Activated naive CD4-positive, alpha-beta T cell (primary cell): ENCODE measurements around the gene CREB3L2.

ENCODE experiments used
- DNase-seq, 4 experiments: peaks; one replicate each; lab custom pipeline; 2025; lab: John Stamatoyannopoulos, UW

Gene CREB3L2

GRCh38 chr7:137871170-137871915 is 130.5 kb downstream of the CREB3L2 start:
- DNase-seq, result no peak

GRCh38 chr7:137870684-137871083 is 131.2 kb downstream of the CREB3L2 start:
- DNase-seq, result no peak

DNA sequence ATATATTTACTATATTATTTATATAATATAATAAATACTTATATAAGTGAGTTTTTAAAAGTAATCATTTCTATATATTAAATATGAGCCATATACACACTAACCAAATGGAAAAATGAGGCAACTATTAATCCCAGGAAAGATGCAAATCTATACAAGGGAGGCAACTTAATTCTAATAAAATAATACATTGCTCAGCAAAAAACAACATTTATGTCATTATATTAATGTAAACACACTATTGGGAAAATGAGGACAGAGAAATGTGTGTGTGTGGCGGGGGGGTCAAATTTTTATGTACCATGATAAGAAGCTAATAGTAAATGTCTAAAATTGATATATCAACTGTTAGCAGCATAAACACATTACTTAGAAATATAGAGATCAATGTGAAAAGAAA is 131.8 kb downstream of the CREB3L2 start:
- no peak for DNase-seq

DNA sequence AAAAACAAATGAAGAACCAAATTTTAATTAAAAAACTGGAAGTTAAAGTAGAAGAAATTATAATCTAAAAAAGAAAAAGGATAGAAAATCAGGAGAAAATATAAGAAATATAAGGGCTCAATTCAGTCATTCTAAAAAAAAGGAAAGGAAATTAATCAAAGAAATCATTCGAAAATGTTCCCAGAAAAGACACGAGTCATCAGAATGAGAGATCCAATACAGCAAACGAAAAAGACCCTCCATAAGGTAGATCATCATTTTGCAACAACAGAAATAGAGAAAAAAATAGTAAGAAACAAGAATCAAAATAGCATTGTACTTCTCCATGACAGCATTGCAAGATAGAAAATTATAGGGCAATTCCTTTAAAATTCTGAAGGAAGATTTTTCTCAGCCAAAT is 132.6 kb downstream of the CREB3L2 start:
- no peak for DNase-seq

DNA sequence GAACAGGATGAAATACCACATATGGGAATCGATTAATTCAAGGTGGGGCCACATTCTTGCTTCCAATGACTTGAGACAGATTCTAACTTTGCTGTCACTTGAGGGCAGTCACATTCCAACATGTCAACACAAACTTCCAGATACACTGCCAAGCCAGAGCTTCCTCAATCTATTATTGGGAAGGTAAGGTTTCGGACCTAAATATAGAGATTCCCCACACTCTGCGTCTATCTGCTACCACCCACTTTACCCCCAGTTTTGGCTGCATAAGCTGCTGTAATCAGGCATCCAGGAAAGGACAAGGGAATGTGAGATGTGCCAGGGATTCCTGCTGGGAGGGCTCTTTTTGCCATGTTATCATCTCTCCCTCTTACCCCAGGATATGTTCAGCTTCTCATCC is 134.6 kb downstream of the CREB3L2 start:
- DNase-seq, result no peak

DNA sequence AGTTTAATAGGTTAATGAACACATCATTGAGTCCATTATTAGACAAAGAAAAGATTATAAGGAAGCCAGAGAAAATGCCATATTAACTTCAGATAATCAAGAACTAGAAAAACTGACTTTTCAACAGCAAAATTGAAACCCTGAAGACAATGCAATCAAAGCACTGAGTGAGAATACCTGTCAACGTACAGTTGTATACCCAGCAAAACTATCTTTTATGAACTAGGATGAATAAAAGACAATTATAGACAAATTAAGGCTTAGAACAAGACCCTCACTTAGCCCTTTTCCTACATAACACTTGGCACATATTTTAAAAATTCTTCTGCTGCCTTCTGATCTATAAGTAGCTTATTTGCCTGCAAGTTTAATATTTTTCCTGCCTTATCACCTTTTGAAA is 136.1 kb downstream of the CREB3L2 start:
- no peak for DNase-seq

DNA sequence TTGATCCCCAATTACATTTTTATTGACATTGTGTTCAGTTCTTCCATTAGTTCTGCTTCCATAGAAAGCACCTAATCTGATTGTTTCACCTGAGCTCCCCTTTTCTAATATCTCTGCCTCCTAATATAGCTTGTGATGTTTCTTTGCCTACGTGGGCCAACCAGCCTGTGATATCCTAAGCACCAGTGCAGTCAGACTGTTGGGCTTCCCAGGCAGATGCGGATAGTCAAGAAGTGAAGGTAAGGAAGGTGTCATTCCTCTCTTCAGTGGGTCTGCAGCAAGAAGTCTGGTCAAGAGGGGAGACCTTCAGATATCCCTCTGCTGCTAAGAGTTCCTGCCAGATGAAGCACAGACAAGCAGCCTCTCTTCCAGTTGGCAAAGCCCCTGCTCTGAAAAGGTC is 138.9 kb downstream of the CREB3L2 start:
- DNase-seq, result no peak

- DNase-seq, result no peak
These were observed 139.5 kb downstream of the CREB3L2 start for GRCh38 chr7:137862358-137862757.

GRCh38 chr7:137860542-137860941 is 141.3 kb downstream of the CREB3L2 start:
- no peak for DNase-seq

- DNase-seq, result no peak
These were observed 148.8 kb downstream of the CREB3L2 start for GRCh38 chr7:137853053-137853452.

DNA sequence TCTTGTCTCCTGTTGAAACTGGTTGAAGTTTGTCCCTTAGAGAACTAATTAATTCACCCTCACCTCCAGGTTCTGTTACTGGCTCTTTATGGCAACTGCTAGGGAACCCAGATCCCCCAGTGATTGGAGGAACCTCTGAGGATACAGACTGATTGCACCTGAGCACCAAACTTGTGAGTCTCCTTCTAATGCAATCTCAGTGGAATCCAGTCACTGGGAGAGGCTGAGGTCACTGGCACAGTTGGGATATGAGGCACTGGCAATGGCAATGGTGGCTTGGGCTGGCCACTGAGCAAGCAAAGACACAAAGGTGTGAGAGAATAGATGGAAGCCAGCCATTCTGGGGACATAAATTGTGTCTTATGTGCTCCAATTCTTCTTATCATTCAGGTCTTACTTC is 149.8 kb downstream of the CREB3L2 start:
- no peak for DNase-seq

DNA sequence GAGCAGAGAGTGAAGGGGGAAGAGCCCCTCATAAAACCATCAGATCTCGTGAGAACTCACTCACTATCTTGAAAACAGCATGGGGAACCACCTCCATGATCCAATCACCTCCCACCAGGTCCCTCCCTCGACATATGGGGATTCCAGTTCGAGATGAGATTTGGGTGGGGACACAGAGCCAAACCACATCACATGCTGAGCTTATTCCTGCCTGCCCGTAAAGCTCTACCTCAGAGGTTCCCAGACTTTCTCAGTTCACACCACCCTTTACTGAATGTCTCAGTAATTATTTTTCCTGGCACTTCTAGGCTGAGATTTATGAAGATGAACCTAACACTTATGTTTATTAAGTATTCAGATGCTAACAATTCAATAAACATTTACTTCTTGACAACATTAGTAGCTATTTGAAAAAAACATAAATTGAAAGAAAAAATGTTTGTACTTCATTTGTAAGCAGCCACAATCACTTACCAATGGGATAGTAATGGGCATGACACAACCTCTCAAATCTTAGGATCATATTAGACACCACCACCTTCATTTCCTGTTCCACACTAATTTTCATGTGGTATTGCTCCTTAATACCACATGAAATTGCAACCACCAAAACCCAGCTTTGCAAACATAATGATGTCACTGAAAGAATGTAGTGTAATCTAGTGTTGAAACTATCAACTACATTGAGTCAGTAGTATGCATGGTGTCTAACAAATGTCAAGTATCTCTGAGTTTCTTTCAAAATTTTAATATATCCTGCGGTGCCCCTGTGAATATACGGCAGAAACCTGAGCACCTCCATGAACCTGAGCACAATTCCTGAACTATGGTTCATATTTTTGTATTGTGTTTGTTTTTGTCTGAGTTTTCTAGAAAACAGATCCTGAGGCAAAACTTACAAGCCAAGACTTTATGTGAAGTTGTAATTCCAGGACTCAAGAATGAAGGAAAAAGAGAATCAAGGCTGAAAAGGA is 150.6 kb downstream of the CREB3L2 start:
- no peak for DNase-seq

GRCh38 chr7:137850571-137850970 is 151.3 kb downstream of the CREB3L2 start:
- no peak for DNase-seq

- DNase-seq, result no peak
These were observed 153.8 kb downstream of the CREB3L2 start for GRCh38 chr7:137848095-137848494.

DNA sequence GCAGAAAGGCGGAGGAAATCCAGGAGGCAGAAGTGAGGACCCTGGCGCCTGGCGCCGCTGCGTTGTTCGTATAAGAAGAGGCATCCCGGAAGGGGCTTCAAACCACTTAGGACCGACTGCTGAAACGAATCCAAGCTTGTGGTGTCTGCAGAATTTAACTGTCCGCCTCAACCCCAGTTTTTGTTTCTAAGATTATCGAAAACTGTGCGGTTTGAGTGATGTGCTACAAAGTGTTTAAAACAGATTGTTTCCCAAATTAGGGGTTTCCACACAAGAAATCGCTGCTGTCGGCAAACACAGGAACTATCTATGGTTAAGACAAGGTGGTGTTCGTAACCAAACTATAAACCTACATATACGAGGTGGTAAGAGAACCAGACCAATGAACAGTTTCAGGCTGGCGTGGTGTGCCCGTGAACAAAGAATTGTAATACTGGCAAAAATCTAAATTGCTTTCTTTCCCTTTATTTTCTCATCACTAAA is 154.3 kb downstream of the CREB3L2 start:
- no peak for DNase-seq

DNA sequence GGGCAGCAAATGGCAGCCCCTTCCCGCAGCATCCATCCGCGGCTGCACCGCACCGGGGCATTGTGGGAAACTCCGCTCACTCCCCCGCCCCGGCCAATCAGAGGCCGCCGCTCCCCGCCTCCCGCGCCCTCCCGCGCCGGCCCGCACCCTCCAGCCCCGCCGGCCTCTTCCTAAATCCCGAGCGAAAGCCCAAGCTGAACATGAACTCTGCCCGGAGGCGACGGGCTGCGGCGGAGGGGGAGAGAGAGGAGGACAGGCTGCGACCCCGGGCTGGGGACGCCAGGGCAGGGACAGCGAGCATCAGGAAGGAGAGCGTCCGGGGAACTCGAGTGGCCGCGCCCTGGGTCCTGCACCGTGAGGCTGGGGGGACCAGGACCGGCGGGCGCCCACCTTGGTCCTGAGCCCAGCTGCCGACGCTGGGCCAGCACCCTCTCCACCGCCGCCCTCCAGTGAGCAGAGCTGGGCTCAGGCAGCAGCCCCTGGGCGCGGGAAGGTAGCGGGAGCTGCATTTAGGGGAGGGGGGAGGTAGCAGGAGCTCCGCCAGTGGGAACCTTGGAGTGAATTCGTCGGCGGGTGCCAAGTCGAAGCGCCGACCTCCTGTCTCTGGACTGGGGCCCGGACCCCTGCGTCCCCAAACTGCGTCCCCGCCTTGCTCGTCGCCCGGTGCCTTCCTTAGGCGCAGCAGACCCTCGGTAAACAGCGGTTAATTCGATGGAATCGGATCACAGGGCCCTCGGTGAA is 154.9 kb downstream of the CREB3L2 start, which contains the start of gene DGKI:
Gene DGKI, minus strand, starts transcription at position 148 of the 741 bp plus-strand sequence.
- no peak for DNase-seq

- DNase-seq, result no peak
These were observed 155.4 kb downstream of the CREB3L2 start for GRCh38 chr7:137846549-137846826.

GRCh38 chr7:137844677-137845425 is 157.0 kb downstream of the CREB3L2 start:
- DNase-seq, result no peak

DNA sequence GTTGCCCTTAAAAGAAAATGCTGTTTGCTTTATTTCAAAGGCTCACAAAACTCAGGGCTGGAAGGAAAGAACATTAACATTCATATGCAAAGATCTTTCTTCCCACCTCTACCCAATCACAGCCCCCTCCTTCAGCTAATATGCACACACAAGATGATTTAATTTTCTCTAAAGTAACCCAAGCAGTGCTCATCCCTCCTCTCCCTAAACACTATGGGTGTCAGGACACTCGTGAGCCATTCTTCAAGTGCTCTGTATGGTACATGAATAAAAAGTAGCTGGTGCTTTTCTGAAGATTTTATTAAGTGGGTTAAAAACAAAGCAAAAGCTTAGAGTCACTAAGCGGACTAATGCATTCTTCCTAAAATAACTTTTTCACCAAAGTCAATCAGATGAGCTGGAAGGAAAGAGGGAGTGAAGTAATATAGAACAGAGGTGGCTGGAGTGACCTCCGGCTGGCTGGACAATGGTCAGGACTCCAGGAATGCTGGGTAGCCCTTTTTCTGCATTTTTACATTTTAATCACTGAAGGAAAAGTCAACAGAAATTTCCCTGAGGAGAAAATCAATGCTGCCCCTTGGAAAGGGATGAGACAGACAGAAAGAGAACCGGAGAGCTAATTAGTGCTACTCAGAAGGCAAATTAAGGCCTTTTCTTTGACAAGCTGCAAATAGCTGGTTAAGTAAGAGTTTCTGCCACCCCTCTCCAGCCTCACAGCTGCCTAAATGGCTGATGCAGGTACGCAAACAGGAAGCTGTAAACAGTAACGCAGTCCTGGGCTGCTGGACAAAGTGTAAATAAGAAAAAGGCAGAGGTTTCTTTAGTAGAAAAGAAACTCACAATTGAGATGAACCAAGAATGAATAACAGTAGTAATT is 161.7 kb downstream of the CREB3L2 start:
- no peak for DNase-seq

DNA sequence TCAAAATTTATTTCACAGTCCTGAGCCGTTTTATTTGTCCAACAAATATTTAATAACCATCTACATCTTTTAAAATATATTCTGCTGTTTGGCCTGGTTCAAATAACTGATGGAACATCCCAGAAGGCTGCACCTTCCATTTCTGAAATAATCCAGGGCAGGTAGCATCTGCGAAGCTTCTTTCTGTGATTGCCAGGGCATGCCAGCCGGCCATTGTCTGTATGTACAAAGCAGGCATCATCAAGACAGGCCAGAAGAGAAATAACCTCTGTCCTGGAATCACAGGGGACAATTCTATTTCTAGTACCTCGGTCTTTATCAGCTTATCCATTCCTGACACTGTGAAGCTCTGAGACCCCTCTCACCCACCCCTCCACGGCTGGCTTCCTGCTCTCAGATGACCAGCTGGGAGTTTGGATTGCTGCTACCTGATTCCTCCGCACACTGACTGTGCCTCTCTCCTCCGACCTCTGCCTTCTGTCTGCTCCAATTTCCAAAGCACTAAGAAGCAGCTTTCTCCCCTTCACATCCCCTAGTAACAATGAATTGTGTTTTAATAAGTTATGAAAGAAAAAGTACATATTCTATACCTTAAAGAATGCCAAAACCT is 163.1 kb downstream of the CREB3L2 start:
- DNase-seq, result no peak
